Measurements from ENCODE around the gene PIAS1.
"Not testable (repeated sequence)": the region's sequence is repeated elsewhere in the genome, so short reads cannot be mapped to it uniquely, and the experiment has no call there.

The PIAS1 gene

GRCh38 chr15:68053701-68054627 lies at the start of gene PIAS1:
Gene PIAS1, plus strand, starts transcription at chr15:68054315. Its CDS starts 12 bp downstream, at chr15:68054327.
- peak; percentile 91 for DNase-seq

- not testable (repeated sequence) for DNase-seq
Observed at GRCh38 chr15:68007642-68008041, 46.5 kb upstream of the PIAS1 start.

- DNase-seq, result no peak
Observed at GRCh38 chr15:68010361-68011153, 43.6 kb upstream of the PIAS1 start.

GRCh38 chr15:68012911-68013310 lies 41.2 kb upstream of the PIAS1 start:
- no peak for DNase-seq

GRCh38 chr15:68014219-68014618 lies 39.9 kb upstream of the PIAS1 start:
- DNase-seq, result no peak

GRCh38 chr15:68015244-68015643 lies 38.9 kb upstream of the PIAS1 start:
- no peak for DNase-seq

- DNase-seq, result no peak
Observed at GRCh38 chr15:68017201-68017600, 36.9 kb upstream of the PIAS1 start.

GRCh38 chr15:68018797-68019444 lies 35.2 kb upstream of the PIAS1 start:
- no peak for DNase-seq

GRCh38 chr15:68019814-68020525 lies 34.1 kb upstream of the PIAS1 start:
- no peak for DNase-seq

GRCh38 chr15:68020685-68021084 lies 33.4 kb upstream of the PIAS1 start:
- no peak for DNase-seq

- no peak for DNase-seq
Observed at GRCh38 chr15:68022061-68022460, 32.1 kb upstream of the PIAS1 start.

GRCh38 chr15:68023307-68024101 lies 30.6 kb upstream of the PIAS1 start:
- DNase-seq, result no peak

- DNase-seq, result no peak
Observed at GRCh38 chr15:68025835-68026424, 28.2 kb upstream of the PIAS1 start.

- DNase-seq, result no peak
Observed at GRCh38 chr15:68027388-68027787, 26.7 kb upstream of the PIAS1 start.

GRCh38 chr15:68028137-68028887 lies 25.8 kb upstream of the PIAS1 start:
- no peak for DNase-seq

- DNase-seq, result no peak
Observed at GRCh38 chr15:68028888-68029207, 25.3 kb upstream of the PIAS1 start.

GRCh38 chr15:68029959-68030358 lies 24.2 kb upstream of the PIAS1 start:
- no peak for DNase-seq

- no peak for DNase-seq
Observed at GRCh38 chr15:68031404-68031803, 22.7 kb upstream of the PIAS1 start.

- no peak for DNase-seq
Observed at GRCh38 chr15:68032672-68033071, 21.4 kb upstream of the PIAS1 start.

- DNase-seq, result no peak
Observed at GRCh38 chr15:68034081-68034480, 20.0 kb upstream of the PIAS1 start.

All from NCI-H1436 (cell line).